OCI-LY7 (cell line): ENCODE measurements around the gene SSU72. TPM values are rescaled to one million over a fixed set of nuclear protein-coding genes. Genes with fewer than 3 reads are reported as not detected.

ENCODE experiments used
- BruUV-seq: library from RNA; stranded (reverse); fragments of 400-500 nt; replicated peaks from 2 replicates; lab custom pipeline; 2021; lab: Mats Ljungman, UMichigan
- CTCF ChIA-PET: fragments of 300-600 bp; sonication (Branson Sonifier 250); formaldehyde crosslinking; loops from one replicate; lab custom pipeline; 2022; ENCODE audit warnings: antibody characterized with exemption; ENCODE audit not compliant: unreplicated experiment; lab: Charles Lee
- POLR2A ChIA-PET: fragments of 300-600 bp; sonication (Branson Sonifier 250); formaldehyde crosslinking; loops from one replicate; lab custom pipeline; 2022; ENCODE audit warnings: antibody characterized with exemption; lab: Charles Lee
- DNase-seq: peaks from one replicate; pipeline ENCODE4 v3.0.0-alpha.2; 2015; ENCODE audit warnings: low spot score
- H2AFZ ChIP-seq: fragments of 200-600 bp; sonication (generic), shearing (Covaris generic); 2 replicates; pipeline ENCODE4 v1.6.1; 2014; ENCODE audit warnings: mild to moderate bottlenecking, antibody characterized with exemption, low read length, moderate library complexity
- H3K27ac ChIP-seq: fragments of 200-600 bp; sonication (generic); 2 replicates; pipeline ENCODE4 v1.5.1; 2014; ENCODE audit warnings: mixed run types, low read depth, mild to moderate bottlenecking, moderate library complexity, low read length, inconsistent platforms; ENCODE audit not compliant: poor library complexity, severe bottlenecking
- H3K36me3 ChIP-seq: fragments of 200-600 bp; sonication (generic); 2 replicates; pipeline ENCODE4 v1.6.1; 2014; ENCODE audit warnings: mild to moderate bottlenecking, antibody characterized with exemption, low read length, moderate library complexity, mixed read lengths; ENCODE audit not compliant: insufficient read depth
- H3K4me1 ChIP-seq: fragments of 200-600 bp; sonication (generic); 2 replicates; pipeline ENCODE4 v1.5.1; 2014; ENCODE audit warnings: mild to moderate bottlenecking, low read length; ENCODE audit not compliant: insufficient read depth, poor library complexity, severe bottlenecking
- H3K4me2 ChIP-seq: fragments of 200-600 bp; sonication (generic); 2 replicates; pipeline ENCODE4 v1.6.1; 2014; ENCODE audit warnings: mild to moderate bottlenecking, low read length
- H3K4me3 ChIP-seq: fragments of 200-600 bp; sonication (generic); 2 replicates; pipeline ENCODE4 v1.5.1; 2014; ENCODE audit warnings: mild to moderate bottlenecking, low read depth, low read length; ENCODE audit not compliant: poor library complexity, severe bottlenecking
- H3K79me2 ChIP-seq: fragments of 200-600 bp; sonication (generic); 2 replicates; pipeline ENCODE4 v1.6.1; 2016; ENCODE audit warnings: low read depth, mild to moderate bottlenecking, low read length, moderate library complexity, mixed read lengths; ENCODE audit not compliant: insufficient read depth
- H3K9me2 ChIP-seq: fragments of 200-600 bp; sonication (generic); 2 replicates; pipeline ENCODE4 v1.6.1; 2016; ENCODE audit warnings: mild to moderate bottlenecking, low read length, mixed read lengths; ENCODE audit not compliant: insufficient read depth
- H3K9me3 ChIP-seq: fragments of 200-600 bp; sonication (generic); 2 replicates; pipeline ENCODE4 v1.6.1; 2014; ENCODE audit warnings: mild to moderate bottlenecking, mixed run types, low read length, mixed read lengths
- H4K20me1 ChIP-seq: fragments of 200-600 bp; sonication (generic); 2 replicates; pipeline ENCODE4 v1.6.1; 2014; ENCODE audit warnings: mild to moderate bottlenecking, antibody characterized with exemption, low read length, moderate library complexity, mixed read lengths; ENCODE audit not compliant: insufficient read depth
- CTCF ChIP-seq: fragments of 200-600 bp; sonication (generic); conservative IDR thresholded peaks from 2 replicates; pipeline ENCODE4 v1.5.1; 2014; ENCODE audit warnings: mild to moderate bottlenecking, antibody characterized with exemption, low read length, moderate library complexity, mixed read lengths
- EZH2phosphoT487 ChIP-seq: fragments of 200-600 bp; sonication (generic); IDR thresholded peaks from 2 replicates; pipeline ENCODE4 v1.6.1; 2018; ENCODE audit warnings: low read depth, borderline replicate concordance, mild to moderate bottlenecking, mixed run types, antibody characterized with exemption, low read length, moderate library complexity, mixed read lengths
- intact Hi-C: fragments of 100-400 bp; cut with micrococcal nuclease; formaldehyde crosslinking; loops from one replicate; pipeline ENCODE4 v1.10.0; 2022; ENCODE audit not compliant: unreplicated experiment
- total RNA-seq, 2 experiments: library from RNA; depleted of rRNA in 1 of 2; stranded (reverse); fragments of >200 nt in 1 of 2; shearing (Covaris generic) in 1 of 2; gene quantifications; 2 replicates each; pipeline ENCODE4 v1.2.3, GENCODE V29; 2014 to 2022

Gene SSU72
- total RNA-seq, 2 experiments from 2014 or later: 97.7 to 149 TPM

GRCh38 chr1:1551524-1552262 lies 23.0 kb downstream of the SSU72 start:
- TF ChIP-seq CTCF: no peak
- no peak for TF ChIP-seq EZH2phosphoT487
- BruUV-seq: no TSS peak
- no peak overlapping the region for H3K4me2 ChIP-seq
- no peaks in the 10 kb centered on the region for H3K9me3 ChIP-seq
- no peak for DNase-seq
- intact Hi-C loops: no loop called here
- H3K79me2 ChIP-seq: no peaks in the 10 kb centered on the region; the same call in 1 of the 2 replicates
- no peak overlapping the region for H2AFZ ChIP-seq
- ChIA-PET CTCF (no interaction called here), POLR2A (no interaction called here)
- peaks cover 5% of the 10 kb centered on the region for H3K4me1 ChIP-seq
- no peak overlapping the region for H3K4me3 ChIP-seq
- H3K27ac ChIP-seq: no peak overlapping the region
- H3K9me2 ChIP-seq: no peaks in the 10 kb centered on the region
- peaks cover 25% of the 10 kb centered on the region; the same call in 1 of the 2 replicates for H3K36me3 ChIP-seq
- H4K20me1 ChIP-seq: no peaks in the 10 kb centered on the region

GRCh38 chr1:1550591-1551432 lies 23.9 kb downstream of the SSU72 start:
- H3K4me2 ChIP-seq: no peak overlapping the region
- no peaks in the 10 kb centered on the region for H3K79me2 ChIP-seq
- no peaks in the 10 kb centered on the region for H3K9me2 ChIP-seq
- H3K4me1 ChIP-seq: no peaks in the 10 kb centered on the region
- H3K36me3 ChIP-seq: peaks cover 28% of the 10 kb centered on the region; the same call in 1 of the 2 replicates
- H3K9me3 ChIP-seq: no peaks in the 10 kb centered on the region
- H3K27ac ChIP-seq: no peak overlapping the region
- intact Hi-C loops: no loop called here
- TF ChIP-seq EZH2phosphoT487: no peak
- peak; percentile 55; the same call in 1 of the 2 replicates for TF ChIP-seq CTCF
- no peak overlapping the region for H2AFZ ChIP-seq
- no peak overlapping the region for H3K4me3 ChIP-seq
- no peak for DNase-seq
- CTCF ChIA-PET: no interaction called here
- POLR2A ChIA-PET: no interaction called here
- H4K20me1 ChIP-seq: no peaks in the 10 kb centered on the region
- BruUV-seq: no TSS peak
